GM18511 (cell line): ENCODE data around the gene ARID4A.
A peak's percentile ranks its signal among the peaks of the same experiment; 100 is the strongest.
"Not testable (repeated sequence)": the region's sequence is repeated elsewhere in the genome, so short reads cannot be mapped to it uniquely, and the experiment has no call there.

Source experiments
- ATAC-seq: cut with Tn5 transposase; IDR thresholded peaks from one replicate; pipeline ENCODE4 v1.9.1; 2021; ENCODE audit warnings: mild to moderate bottlenecking, moderate library complexity; ENCODE audit not compliant: unreplicated experiment

ARID4A gene

DNA sequence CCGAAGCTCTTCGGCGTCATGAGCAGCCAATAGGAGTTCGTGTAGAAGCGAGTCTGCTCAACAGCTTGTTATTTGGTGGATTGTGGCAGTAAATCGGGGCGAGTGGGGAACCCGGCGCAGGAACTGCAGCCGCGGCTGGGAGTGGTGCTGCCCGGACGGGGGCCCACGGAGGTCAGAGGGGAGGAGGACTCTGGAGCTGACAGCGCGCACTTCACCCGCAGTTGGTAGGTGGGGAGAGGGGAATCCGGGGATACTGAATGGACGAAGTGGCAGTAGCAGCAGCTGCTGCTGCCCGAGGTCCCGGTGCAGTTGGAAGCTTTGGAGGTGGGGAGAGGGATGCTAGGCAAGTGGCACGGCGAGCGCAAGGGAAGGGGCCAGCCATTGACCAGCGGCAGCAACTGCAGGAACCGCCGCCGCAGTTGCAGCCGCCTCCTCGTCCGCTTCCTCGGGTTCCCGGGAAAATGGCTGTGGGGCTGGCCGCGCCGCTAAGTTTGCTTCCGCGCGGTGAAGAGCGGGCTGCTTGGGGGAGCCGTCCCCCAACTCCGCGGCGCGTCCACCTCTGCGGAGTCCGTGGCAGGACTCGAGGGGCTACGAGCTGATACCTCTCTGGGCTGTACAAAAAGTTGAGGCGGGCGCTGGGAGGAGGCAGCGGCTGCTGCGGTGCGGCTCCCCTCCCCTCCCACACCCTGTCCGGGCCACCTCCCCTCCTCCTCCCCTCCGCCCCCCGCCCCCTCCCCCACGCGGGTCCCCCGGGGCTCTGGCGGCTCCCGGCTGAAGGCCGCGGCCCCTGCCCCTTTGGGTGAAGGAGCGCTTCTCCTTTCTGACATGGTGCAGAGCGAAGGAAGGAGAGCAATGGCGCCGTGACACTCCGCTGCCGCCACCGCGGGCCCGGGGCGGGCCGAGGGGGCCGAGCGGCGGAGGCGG lies at the start of gene ARID4A:
Gene ARID4A (plus strand): TSS at position 79 of the 924 bp plus-strand sequence. CDS start 1,300 bp downstream, outside the sequence.
- peak; percentile 23 for ATAC-seq

DNA sequence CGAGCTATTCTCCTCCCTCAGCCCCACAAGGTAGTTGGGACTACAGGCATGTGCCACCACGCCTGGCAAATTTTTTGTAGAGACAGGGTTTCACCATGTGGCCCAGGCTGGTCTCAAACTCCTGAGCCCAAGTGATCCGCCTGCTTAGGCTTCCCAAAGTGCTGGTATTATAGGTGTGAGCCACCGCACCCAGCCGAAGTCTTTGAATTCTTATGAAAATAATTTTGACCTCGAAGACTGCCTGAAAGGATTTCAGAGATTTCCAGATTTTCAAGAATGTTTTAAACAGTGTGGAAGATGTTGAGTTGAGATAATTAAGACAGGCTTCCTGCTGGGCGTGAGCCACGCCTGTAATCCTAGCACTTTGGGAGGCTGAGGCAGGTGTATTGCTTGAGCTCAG lies 48.7 kb upstream of the ARID4A start:
- no peak for ATAC-seq

- ATAC-seq: no peak
Measured at GRCh38 chr14:58258156-58258555, 40.2 kb upstream of the ARID4A start.

GRCh38 chr14:58262005-58262404 lies 36.4 kb upstream of the ARID4A start:
- not testable (repeated sequence) for ATAC-seq

DNA sequence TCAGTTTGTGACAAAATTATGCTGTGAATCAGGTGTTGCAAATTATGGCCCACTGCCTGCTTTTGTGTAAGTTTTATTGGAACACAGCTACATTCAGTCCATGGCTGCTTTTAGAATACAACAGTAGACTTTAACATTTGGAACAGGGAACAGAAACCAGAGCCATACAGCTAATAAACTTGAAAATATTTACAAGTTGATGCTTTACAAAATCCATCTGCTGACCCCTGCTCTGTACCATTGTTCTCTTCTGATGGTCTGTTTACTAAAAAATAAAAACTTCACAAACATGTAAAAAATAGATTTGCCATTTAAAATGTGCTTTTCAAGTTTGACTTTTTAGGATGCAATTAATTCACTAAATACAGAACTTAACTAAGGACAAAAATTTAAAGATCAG lies 33.0 kb upstream of the ARID4A start:
- no peak for ATAC-seq

DNA sequence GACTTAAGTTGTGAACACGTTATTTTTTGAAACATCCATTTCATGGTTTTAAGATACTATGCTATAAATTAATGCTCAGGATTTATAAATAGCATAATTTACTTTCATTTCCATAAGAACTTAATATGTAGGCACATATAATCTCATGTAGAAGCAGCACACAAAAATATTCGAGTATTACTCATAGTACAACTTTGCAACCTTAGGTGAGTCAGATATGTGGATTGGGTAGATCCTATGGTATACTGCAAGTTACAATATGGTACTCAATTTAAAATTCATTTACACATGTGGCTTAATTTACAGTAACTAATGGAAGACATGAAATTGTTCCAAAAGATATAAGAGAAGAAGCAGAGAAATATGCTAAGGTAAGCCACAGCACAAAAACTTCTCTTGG lies 27.7 kb upstream of the ARID4A start:
- ATAC-seq: no peak

DNA sequence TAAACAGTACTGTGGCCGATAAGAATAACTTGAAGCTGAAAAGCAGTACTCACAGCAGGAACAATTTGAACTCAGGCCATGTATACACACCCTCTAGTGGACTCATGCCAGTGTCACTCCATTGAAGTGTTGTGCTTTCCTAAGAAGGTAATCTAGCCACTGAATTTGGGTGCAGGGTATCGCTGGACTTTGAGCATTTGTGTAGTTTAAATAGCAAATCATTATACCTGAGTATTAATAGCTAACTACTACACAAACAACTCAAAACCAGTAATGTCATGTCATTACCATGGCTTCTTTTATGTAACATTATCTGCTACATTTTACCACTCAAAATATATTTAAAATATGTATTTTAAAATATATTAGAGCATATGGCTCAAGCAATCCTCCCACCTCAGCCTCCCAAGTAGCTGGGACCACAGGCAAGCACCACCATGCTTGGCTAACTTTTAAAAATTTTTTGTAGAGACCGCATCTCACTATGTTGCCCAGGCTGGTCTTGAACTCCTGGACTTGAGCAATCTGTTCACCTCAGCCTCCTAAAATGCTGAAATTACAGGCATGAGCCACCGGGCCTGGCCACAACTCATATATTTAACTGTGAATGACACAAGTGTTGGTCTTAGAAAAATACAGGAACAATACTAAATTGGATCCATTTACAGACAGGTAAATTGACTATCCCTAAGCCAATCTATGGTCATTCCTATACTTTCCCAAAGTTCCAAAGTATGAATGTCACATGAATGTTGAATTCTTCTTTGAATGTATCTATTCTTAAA lies 25.6 kb upstream of the ARID4A start:
- ATAC-seq: no peak

GRCh38 chr14:58274881-58275280 lies 23.5 kb upstream of the ARID4A start:
- ATAC-seq: no peak

DNA sequence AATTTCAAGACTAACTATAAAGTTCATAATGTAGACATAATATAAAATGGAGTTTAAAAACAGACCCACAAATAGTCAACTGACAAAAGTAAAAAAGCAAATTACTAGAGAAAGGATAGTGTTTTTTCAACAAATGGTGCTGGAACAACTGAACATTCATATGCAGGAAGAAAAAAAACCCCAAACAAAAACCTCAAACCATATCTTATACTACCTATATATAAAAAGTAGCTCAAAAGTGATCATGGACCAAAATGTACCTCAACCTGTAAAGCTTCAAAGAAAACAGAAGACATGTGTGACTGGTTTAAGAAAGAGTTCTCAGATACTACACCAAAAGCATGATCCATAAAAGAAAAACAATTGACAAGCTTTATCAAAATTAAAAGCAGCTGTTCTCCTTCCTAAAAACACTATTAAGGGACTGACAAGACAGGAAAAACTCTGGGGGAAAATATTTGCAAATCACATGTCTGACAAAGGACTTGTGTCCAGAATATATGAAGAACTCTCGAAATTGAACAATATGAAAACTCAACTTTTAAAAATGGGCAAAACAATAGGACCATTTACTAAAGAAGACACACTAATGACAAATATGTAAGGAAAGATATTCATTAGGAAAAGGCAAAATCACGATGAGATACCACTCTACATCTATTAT lies 22.7 kb upstream of the ARID4A start:
- no peak for ATAC-seq

DNA sequence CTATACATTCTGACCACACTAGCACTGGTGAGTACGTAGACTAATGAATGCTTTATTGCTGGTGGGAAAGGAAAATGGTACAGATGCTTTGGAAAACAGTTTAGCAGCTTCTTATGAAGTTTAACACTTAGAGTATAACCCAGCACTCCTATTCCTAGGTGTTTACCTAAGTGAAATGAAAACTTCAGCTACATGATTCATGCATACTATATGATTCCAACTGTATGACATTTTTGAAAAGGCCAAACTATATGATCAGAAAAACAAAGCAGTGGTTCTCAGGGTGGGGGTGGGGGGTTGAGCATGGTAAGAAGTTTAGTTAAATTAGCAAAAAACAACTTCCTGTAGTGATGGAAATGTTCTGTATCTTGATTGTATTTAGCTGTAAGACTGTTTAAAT lies 22.1 kb upstream of the ARID4A start:
- ATAC-seq: no peak

GRCh38 chr14:58278177-58278576 lies 20.2 kb upstream of the ARID4A start:
- no peak for ATAC-seq

DNA sequence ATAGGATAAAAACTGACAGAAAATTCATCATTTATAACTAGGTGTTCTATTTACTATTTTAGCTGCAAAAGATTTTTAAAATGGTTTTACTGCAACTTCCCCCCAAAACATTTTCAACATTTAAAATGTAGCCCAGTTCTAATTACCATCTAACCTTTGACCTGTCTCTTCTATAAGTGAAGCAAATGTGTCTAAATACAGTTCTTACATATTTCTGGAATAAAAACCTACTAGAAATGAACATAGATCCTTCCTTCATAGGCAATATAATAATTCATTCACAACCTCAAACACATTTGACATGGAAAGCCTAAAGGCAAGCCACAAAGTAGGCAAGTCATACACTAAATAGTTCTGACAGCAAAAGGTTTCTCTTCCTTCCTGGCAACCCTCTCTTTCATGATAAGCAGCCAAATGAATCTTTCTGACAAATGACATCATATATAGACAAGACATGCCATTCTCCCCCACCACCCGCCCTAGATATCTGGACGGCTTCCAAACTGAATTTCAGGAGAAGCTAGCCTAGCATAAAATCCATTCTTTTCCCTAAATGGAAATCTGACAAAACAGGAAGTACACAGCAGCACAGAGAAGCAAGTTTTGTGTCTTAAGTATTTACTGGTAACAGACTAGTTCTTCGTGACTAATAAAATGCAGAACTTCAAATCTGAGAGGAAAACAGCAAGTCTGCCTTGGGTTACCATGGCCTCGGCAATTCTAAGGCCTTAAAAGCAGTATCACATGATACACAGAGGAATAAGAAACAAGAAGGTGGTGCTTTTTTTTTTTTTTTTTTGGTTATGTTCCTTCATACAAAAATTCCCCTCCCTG lies 17.2 kb upstream of the ARID4A start:
- peak; percentile 78 for ATAC-seq

GRCh38 chr14:58281969-58282368 lies 16.4 kb upstream of the ARID4A start:
- no peak for ATAC-seq

DNA sequence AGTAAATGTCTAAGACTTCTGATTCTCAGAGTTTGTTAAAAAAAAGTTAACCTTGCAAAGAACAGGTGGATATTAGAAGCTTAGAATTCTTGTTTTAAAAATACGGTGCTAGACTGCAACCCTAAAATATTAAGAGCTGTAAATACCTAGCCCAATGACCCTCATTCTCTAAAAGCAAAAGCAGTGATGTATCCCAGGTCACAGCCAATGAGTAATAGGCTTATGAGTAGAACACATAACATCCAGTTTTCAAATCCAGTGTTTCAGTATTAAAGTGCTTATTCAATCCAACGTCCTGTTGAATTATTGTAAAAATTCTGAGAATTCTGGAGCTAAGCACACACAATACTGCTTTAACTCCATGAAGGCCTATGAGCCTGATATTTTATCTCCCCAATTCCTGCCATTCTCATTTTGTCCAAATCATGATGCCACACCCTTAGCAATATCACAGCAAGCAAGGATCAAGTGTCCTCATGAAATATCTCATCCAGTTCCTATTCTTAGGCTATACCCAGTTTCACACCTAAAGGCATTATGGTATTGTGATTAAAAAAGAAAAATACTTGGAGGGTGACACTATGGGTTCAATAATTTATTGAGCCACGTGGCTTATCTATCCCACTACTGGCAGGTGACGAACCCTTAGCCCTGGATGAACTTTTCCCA lies 15.3 kb upstream of the ARID4A start:
- no peak for ATAC-seq

- no peak for ATAC-seq
Measured at GRCh38 chr14:58283730-58284129, 14.6 kb upstream of the ARID4A start.

DNA sequence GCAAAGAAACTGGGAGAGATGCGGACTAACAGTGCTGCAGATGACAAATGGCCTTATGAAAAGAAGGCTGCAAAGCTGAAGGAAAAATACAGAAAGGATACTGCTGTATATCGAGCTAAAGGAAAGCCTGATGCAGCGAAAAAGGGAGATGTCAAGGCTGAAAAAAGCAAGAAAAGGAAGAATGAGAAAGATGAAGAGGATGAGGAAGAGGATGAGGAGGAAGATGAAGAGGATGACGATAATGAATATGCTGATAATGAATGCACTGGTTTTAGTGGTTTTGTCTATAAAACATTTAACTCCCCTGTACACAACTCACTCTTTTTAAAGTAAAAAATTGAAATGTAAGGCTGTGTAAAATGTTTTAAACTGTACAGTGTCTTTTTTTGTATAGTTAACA lies 13.2 kb upstream of the ARID4A start:
- ATAC-seq: no peak

DNA sequence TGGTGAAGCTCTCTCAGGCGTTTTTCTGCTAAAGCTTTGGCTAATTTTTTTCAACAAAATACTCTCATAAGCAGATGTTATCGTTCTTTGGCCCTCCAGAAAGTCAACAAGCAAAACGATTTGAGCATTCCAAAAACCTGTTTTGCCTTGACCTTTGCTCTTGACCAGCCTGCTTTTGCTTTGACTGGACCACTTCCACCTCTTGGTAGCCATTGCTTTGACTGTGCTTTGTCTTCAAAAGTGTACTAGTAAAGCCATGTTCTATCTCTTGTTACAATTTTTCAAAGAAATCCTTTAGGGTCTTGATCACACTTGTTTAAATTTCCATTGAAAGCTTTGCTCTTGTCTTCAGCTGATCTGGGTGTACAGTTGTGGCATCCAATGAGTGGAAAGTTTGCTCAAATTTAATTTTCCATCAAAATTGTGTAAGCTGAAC lies 10.7 kb upstream of the ARID4A start:
- ATAC-seq: no peak

DNA sequence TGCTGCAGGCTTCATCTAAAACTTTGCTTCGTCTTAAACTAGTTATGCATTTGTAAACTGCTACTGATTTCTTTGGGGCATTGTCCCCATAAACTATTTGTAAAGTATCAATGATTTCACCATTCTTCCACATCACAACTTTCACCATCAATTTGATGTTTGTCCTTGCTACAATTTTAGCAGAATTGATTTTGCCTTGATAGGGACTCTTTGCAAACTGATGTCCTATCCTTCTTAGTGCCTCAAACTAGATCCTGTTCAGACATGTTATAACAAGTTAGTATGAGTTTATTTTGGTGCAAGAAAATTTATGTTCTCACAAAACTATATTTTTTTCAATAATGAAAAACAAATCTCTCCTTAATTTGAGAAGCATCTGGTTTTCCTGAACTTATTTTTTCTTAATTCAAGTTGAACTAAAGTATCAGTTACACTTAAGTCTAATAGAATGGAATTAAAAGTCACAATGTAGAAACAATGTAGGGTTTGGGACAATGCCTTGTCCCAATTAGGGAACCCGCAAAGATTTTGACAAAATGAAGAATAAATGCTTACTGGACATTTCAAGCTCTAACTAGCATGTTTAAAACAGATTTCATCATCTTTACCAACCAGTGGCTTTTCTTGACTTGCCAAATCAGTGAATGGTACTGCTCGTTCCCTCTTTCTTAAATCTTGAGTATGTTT lies 10.1 kb upstream of the ARID4A start:
- ATAC-seq: no peak

DNA sequence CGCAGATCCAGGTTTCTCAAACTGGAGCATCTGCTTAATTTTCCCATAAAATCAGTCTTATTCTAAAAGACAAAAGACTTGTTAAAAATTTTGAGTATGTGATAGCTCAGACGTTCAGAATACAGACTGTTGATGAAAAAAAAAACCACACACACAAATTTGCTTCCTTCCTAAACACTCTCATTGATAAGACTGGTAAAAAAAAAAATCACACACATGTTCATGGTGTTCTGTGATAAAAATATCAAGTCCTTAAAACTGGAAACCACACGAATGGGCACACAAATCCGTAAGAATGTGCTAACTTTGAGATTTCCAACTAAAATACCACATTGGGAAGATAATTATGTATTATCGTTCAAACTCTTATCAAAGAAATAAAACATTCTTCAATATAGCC lies 6.7 kb upstream of the ARID4A start:
- no peak for ATAC-seq
